GM10266 (cell line): Measurements from ENCODE around the gene SKOR1.

Experiments
- DNase-seq: peaks from one replicate; pipeline ENCODE4 v3.0.0; 2012; ENCODE audit errors: extremely low spot score
- CTCF ChIP-seq: IDR thresholded peaks from 2 replicates; pipeline ENCODE4 v1.5.1; 2012; ENCODE audit warnings: mild to moderate bottlenecking, low read depth; ENCODE audit not compliant: control insufficient read depth, insufficient read depth; ENCODE audit errors: missing control alignments

The SKOR1 gene

DNA sequence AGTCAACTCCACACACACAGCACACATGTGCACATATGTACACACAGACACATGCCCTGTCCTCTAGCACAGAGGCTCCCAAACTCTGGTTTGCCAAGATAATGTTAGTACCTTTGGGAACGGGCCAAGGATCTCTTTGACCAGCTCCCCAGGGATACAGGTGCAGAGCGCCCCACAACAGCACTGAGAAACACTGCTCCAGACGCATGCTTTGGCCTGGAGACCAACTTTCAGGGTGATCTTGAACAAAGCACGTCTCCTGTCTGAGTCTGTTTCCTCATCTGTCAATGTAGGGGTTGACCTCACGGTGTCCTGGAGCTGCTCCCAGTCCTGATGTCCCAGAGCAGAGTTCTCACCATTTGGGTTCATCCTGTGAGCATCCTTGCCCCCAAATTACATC is 15.9 kb upstream of the SKOR1 start:
- no peak for DNase-seq
- no peak for TF ChIP-seq CTCF

GRCh38 chr15:67809866-67810265 is 15.4 kb upstream of the SKOR1 start:
- DNase-seq: no peak

GRCh38 chr15:67812241-67812644 is 13.1 kb upstream of the SKOR1 start:
- no peak for DNase-seq

More at GRCh38 chr15:67809866-67810265, 15.4 kb upstream of the SKOR1 start:
- TF ChIP-seq CTCF: no peak

DNA sequence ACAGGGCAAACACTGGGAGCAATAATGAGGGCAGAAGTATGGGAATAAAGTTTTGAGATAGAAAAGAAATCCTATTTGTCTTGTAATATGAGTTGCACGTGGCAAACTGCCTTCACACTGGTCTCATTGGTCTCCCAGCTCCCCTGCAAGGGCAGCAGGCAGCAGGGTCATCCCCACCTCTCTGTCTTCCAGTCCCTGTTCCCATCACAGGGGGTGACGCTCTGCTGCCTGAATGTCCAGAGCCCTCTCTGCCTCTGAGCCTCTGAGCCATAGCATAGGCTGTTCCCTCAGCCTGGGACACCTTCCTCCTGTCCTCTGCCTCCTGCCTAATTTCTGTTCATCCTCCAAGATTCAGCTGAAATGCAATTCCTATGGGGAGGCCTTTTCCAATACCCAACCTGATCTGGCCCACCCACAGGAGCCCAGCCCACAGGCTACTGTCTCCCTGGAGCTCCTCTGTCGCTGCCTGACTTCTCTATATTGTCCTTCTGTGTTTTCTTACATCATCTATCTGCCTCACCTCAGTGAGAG is 12.1 kb upstream of the SKOR1 start:
- DNase-seq: no peak
- no peak for TF ChIP-seq CTCF

More at GRCh38 chr15:67812241-67812644, 13.1 kb upstream of the SKOR1 start:
- no peak for TF ChIP-seq CTCF

GRCh38 chr15:67815036-67815592 is 10.2 kb upstream of the SKOR1 start:
- no peak for DNase-seq
- TF ChIP-seq CTCF: no peak

DNA sequence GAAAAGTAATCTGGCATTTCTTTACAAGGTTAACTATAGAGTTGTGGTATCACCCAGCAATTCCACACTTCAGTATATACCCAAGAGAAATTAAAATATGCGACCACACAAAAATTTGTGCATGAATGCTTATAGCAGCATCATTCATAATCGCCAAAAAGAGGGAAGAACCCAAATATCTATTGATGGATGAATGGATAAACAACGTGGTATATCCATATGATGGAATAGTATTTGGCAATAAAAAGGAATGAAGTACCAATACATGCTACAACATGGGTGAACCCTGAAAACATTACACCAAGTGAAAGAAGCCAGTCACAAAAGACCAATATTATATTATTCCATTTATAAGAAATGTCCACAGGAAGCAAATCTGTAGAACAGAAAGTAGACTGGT is 8.6 kb upstream of the SKOR1 start:
- no peak for DNase-seq
- TF ChIP-seq CTCF: no peak

DNA sequence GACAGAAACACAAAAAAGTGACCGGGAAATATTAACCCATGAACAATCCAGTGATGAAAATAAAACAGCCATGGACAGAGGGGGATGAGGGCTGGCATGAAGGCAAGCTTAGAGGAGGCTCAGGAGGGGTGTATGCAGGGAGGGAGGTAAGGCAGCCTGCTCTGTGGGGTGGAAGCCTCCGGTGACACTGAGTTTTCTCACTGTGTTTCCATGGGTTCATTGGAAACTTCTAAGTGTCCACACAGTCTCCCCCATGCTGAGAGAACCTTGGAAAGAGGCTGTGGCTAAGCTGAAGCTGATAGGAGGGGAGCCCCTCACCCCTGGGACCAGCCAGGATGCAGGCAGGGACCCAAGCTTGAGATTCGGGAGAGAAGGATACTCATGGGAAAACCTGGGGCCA is 6.8 kb upstream of the SKOR1 start:
- no peak for TF ChIP-seq CTCF

More for the DNA sequence above, 6.8 kb upstream of the SKOR1 start:
- DNase-seq: no peak
